Measurements from ENCODE around the gene NAALADL2.

Gene NAALADL2

DNA sequence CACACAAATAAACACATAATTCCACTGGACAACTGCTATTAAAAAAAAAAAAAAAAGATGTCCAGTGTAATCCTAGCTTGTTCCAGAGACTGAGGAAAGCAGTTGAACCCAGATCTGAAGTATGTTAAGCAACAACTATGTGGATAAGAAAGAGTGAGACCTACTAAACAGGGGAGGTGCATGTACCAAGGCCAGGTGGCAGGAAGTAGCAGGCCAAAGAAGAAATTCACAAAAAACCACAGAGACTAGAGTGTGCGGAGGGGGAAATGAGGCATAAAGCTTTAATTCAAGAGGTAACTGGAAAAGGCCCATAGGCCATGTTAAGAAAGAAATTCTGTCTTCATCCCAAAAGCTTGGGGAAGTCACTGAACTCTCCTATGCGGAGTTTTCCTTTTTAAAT, 490.0 kb downstream of the NAALADL2 start:
- no peaks in the 10 kb centered on the region for H3K79me2 ChIP-seq (ENCODE audit: low read length)
- no peaks in the 10 kb centered on the region for H3K36me3 ChIP-seq (replicated peaks; ENCODE audit: low read depth, low read length)
- H3K9me3 ChIP-seq (ENCODE audit: insufficient read depth, low read length) = no peaks in the 10 kb centered on the region
- no peak overlapping the region for H3K9ac ChIP-seq (ENCODE audit: low read length)
- H3K4me3 ChIP-seq (ENCODE audit: low read length) = no peak overlapping the region
- peak overlapping the region; percentile 19; the same call in 1 of the 2 replicates for H2AFZ ChIP-seq (ENCODE audit: low read depth, low read length)
- H3K27ac ChIP-seq (ENCODE audit: low read length) = no peak overlapping the region
- no peak overlapping the region; the same call in 1 of the 2 replicates for H3K4me2 ChIP-seq (ENCODE audit: low read length)
- no peak for TF ChIP-seq EZH2phosphoT487 (IDR thresholded peaks at IDR 0.05; ENCODE audit: low read depth)
- TF ChIP-seq, protein P1, sequence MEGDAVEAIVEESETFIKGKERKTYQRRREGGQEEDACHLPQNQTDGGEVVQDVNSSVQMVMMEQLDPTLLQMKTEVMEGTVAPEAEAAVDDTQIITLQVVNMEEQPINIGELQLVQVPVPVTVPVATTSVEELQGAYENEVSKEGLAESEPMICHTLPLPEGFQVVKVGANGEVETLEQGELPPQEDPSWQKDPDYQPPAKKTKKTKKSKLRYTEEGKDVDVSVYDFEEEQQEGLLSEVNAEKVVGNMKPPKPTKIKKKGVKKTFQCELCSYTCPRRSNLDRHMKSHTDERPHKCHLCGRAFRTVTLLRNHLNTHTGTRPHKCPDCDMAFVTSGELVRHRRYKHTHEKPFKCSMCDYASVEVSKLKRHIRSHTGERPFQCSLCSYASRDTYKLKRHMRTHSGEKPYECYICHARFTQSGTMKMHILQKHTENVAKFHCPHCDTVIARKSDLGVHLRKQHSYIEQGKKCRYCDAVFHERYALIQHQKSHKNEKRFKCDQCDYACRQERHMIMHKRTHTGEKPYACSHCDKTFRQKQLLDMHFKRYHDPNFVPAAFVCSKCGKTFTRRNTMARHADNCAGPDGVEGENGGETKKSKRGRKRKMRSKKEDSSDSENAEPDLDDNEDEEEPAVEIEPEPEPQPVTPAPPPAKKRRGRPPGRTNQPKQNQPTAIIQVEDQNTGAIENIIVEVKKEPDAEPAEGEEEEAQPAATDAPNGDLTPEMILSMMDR (IDR thresholded peaks at IDR 0.05; ENCODE audit: low read depth, low read length) = no peak
- no peaks in the 10 kb centered on the region for H4K20me1 ChIP-seq (ENCODE audit: insufficient read depth, low read length)
- H3K4me1 ChIP-seq (ENCODE audit: low read length) = peaks cover 7% of the 10 kb centered on the region
- H3K27me3 ChIP-seq (ENCODE audit: low read depth, low read length) = no peaks in the 10 kb centered on the region

DNA sequence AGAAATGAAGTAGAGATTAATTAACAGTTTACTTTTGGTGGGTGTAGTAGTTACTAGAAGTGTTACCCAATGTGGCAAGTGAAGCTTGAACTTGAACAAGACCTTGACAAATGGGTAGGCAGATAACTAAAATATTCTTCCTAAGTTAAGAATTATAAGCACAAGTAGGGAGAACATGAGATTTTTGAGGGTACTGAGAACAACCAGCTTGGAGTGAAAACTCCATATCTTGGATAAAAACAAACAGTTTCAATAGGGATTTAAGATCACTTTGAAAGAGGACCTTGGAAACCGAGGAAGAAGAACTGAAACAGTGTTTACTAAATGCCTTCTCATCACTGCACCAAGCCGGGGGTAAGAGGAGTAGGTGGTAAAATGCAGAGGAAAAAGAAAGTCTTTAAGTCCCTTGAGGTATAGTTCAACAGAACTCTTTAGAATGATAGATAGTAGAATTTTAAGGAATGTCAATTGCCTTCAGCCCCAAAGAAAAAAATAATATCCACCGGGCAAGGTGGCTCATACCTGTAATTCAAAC, 496.7 kb downstream of the NAALADL2 start:
- no peaks in the 10 kb centered on the region for H3K27me3 ChIP-seq (ENCODE audit: low read depth, low read length)
- peak overlapping the region; percentile 23 for H3K27ac ChIP-seq (ENCODE audit: low read length)
- H3K79me2 ChIP-seq (ENCODE audit: low read length) = no peaks in the 10 kb centered on the region
- peak overlapping the region; percentile 21 for H3K4me2 ChIP-seq (ENCODE audit: low read length)
- 0 out of 2 replicates have a peak overlapping the region, but pooled peaks have one; percentile 14 for H2AFZ ChIP-seq (ENCODE audit: low read depth, low read length)
- H3K4me1 ChIP-seq (ENCODE audit: low read length) = peaks cover 10% of the 10 kb centered on the region
- no peaks in the 10 kb centered on the region for H3K9me3 ChIP-seq (ENCODE audit: insufficient read depth, low read length)
- no peaks in the 10 kb centered on the region for H4K20me1 ChIP-seq (ENCODE audit: insufficient read depth, low read length)
- H3K4me3 ChIP-seq (ENCODE audit: low read length) = no peak overlapping the region
- H3K9ac ChIP-seq (ENCODE audit: low read length) = no peak overlapping the region
- TF ChIP-seq, protein P1 (IDR thresholded peaks at IDR 0.05; ENCODE audit: low read depth, low read length) = no peak
- no peak for TF ChIP-seq EZH2phosphoT487 (IDR thresholded peaks at IDR 0.05; ENCODE audit: low read depth)
- H3K36me3 ChIP-seq (replicated peaks; ENCODE audit: low read depth, low read length) = no peaks in the 10 kb centered on the region

DNA sequence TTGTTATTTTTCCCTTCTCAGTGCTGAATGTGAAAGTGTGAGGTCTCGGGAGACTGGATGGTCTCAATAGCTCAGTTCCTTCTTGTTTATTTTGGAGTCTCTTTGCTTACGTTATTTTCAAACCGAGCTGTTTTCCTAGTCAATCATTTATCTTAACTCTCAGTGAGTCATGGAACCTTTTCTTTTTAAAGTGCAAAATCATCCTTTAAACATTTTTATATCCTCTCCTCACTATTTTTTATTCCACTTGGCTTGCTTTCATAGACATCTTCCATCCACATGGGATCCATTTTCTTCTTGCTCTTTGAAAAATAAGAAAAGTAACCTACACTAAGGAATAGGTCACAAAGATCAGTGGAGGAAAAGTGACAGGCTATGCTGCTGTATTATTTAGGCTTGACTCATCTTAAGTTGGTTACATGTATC, 497.8 kb downstream of the NAALADL2 start:
- Histone ChIP-seq H3K27me3 (ENCODE audit: low read depth, low read length) (no peaks in the 10 kb centered on the region), H3K9me3 (ENCODE audit: insufficient read depth, low read length) (no peaks in the 10 kb centered on the region), H3K79me2 (ENCODE audit: low read length) (no peaks in the 10 kb centered on the region), H2AFZ (ENCODE audit: low read depth, low read length) (no peak overlapping the region), H3K9ac (ENCODE audit: low read length) (no peak overlapping the region), H3K36me3 (replicated peaks; ENCODE audit: low read depth, low read length) (no peaks in the 10 kb centered on the region), H4K20me1 (ENCODE audit: insufficient read depth, low read length) (no peaks in the 10 kb centered on the region), H3K4me2 (ENCODE audit: low read length) (no peak overlapping the region), H3K4me1 (ENCODE audit: low read length) (peaks cover 10% of the 10 kb centered on the region), H3K4me3 (ENCODE audit: low read length) (no peak overlapping the region), H3K27ac (ENCODE audit: low read length) (no peak overlapping the region)
- TF ChIP-seq, protein P1 (IDR thresholded peaks at IDR 0.05; ENCODE audit: low read depth, low read length) = no peak
- no peak for TF ChIP-seq EZH2phosphoT487 (IDR thresholded peaks at IDR 0.05; ENCODE audit: low read depth)

DNA sequence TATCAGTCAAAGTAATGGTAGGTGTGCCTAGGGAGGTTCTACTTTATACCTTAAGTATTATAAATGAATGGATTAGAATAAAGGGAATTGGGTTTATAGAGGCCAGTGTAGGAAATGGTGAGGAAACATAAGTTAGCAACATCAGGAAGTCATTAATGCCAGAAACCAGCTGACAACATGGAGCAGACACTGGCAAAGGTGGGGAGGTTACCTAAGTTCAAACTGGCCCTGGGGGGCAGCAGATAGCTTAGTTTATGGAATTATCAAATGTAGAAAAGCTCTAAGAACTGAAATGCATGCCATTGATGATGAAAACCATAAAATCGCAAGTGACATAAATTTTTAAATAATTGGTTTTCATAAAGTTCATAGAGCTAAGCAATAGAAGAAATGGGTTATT, 498.6 kb downstream of the NAALADL2 start:
- Histone ChIP-seq H3K4me1 (ENCODE audit: low read length) (peaks cover 10% of the 10 kb centered on the region), H3K27ac (ENCODE audit: low read length) (no peak overlapping the region), H3K36me3 (replicated peaks; ENCODE audit: low read depth, low read length) (no peaks in the 10 kb centered on the region), H3K9ac (ENCODE audit: low read length) (no peak overlapping the region), H3K27me3 (ENCODE audit: low read depth, low read length) (no peaks in the 10 kb centered on the region), H3K4me3 (ENCODE audit: low read length) (no peak overlapping the region), H2AFZ (ENCODE audit: low read depth, low read length) (no peak overlapping the region), H3K4me2 (ENCODE audit: low read length) (no peak overlapping the region), H4K20me1 (ENCODE audit: insufficient read depth, low read length) (no peaks in the 10 kb centered on the region), H3K9me3 (ENCODE audit: insufficient read depth, low read length) (no peaks in the 10 kb centered on the region), H3K79me2 (ENCODE audit: low read length) (no peaks in the 10 kb centered on the region)
- TF ChIP-seq, protein P1 (IDR thresholded peaks at IDR 0.05; ENCODE audit: low read depth, low read length) = peak; percentile 38
- no peak for TF ChIP-seq EZH2phosphoT487 (IDR thresholded peaks at IDR 0.05; ENCODE audit: low read depth)

Measured in OCI-LY3 (cell line).